MV-4-11 (cell line): ENCODE measurements around the gene ZSCAN31.
"Not testable (repeated sequence)": the region's sequence is repeated elsewhere in the genome, so short reads cannot be mapped to it uniquely, and the experiment has no call there.

Source experiments
- DNase-seq: peaks from one replicate; lab custom pipeline; 2025; lab: John Stamatoyannopoulos, UW

Gene ZSCAN31

GRCh38 chr6:28335564-28336283 is at the start of gene ZSCAN31:
Gene ZSCAN31, minus strand, starts transcription at chr6:28336148. Its CDS starts 6,465 bp downstream, at chr6:28329683.
- peak; percentile 99 for DNase-seq

DNA sequence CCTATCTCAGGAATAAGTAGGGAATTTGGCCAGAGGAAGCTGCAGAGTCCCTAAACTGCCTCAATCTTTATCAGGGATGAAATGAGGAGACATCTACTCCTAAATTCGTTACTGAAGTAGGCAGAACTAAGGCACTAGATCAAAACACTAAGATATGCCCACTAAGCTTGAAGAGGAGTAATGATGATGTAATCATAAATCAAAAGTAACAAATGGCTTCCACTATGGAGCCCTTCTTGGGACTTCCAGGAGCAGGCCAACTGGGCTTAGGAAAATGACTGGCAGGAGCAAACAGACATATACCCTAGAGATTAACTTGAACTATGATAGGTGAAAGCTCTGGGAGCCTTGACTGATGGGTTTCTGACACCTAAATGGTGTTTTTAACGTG is 48.2 kb upstream of the ZSCAN31 start:
- no peak for DNase-seq

DNA sequence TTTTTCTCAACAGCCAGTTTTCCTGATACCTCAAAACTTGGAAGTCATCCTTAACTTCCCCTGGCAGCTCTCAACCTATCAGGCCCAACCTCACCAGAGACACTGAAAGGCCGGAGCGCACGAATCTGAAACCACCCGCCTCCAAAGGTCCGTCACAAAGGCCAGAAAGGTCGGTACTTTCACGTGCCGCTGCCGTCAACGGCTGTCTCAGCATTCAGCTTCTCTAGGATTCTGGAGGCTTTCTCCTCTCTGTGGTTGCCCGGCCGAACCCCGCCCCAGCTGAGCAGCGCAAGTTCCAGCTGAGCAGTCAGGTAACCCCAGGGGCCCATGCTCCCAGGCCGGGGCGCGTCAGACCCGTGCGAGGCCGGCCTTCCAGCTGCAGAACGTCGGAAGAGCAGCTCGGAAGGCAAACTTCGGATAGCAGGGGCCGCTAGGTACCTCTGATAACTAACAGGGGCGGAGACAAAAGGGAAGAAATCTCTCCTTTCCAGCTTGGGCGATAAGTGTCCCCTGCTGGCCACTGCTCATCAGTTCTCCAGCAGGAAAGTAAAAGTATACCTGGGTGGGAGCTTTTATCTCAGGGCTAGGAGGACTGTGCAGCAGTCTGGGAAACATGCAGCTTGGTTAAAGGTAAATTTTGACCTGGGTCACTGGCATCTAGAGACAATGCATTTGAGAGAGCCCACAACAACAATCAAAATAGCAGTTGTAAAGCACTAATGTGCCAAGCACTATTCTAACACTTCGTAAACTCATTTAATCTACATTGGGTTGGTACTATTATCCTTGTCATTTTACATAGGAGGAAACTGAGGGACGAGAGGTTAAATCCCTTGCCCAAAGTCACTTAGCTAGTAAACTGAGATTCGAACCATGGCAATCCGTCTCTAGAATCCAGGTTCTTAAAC is 47.5 kb upstream of the ZSCAN31 start:
- DNase-seq, result no peak

DNA sequence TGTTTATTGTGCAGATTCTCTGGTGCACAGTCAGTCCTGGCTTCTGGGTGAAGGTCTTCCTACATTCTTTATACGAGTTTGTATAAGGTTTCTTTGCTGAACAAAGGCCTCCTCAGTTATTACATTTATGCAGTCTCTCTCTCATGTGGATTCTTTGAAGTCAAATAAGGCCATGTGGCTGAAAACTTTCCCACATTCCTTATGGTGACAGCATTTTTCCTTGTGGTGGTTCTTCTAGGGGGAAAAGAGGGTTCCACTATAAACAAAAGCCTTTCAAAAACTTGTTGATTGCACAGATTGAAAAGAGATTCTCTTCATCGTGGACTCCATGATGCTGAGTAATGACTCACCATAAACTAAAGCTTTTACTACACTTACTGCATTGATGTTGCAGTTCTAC is 44.4 kb upstream of the ZSCAN31 start:
- DNase-seq, result no peak

- no peak for DNase-seq
Observed at GRCh38 chr6:28378644-28379043, 42.7 kb upstream of the ZSCAN31 start.

GRCh38 chr6:28377879-28378278 is 41.9 kb upstream of the ZSCAN31 start:
- DNase-seq, result no peak

DNA sequence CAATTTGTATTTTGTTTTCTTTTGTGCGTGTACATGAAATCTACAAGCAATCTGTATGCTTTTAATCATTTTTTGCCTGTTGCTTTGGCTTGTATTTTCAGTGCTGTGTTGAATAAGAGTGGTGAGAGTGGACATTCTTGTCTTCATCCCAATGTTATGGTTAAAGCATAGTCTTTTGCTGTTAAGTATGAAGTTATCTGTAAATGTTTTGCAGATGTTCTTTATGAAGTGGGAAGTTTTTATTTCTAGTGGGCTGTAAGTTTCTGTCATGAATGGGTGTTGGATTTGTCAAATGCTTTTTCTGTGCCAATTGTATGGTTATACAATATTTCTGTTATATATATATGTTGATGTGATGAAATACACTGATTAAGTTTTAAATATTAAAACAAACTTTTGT is 38.0 kb upstream of the ZSCAN31 start:
- DNase-seq, result no peak

- no peak for DNase-seq
Observed at GRCh38 chr6:28371706-28372451, 35.9 kb upstream of the ZSCAN31 start.

GRCh38 chr6:28371280-28371679 is 35.3 kb upstream of the ZSCAN31 start:
- no peak for DNase-seq

GRCh38 chr6:28370440-28370839 is 34.5 kb upstream of the ZSCAN31 start:
- no peak for DNase-seq

- no peak for DNase-seq
Observed at GRCh38 chr6:28369463-28369862, 33.5 kb upstream of the ZSCAN31 start.

- DNase-seq, result peak; percentile 96
Observed at GRCh38 chr6:28368522-28368921, 32.6 kb upstream of the ZSCAN31 start.

- DNase-seq, result not testable (repeated sequence)
Observed at GRCh38 chr6:28365590-28365989, 29.6 kb upstream of the ZSCAN31 start.

DNA sequence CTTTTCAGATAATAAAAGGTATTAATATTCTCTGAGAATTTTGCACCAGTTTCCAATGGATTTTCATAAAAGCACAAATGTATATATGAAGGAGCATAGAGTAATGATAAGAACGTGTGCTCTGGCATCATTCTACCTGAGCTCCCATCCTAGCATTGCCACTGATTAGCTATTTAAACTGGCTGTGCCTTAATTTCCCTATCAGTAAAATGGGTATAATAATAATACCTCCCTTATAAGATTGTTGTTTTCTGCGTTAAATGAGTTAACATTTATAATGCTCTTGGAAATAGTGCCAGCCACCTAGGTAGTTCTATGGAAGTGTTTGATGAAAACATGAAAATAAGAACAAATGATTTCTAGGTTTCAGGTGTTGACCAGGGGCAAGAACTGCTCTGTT is 25.0 kb upstream of the ZSCAN31 start:
- DNase-seq, result no peak

GRCh38 chr6:28359562-28359961 is 23.6 kb upstream of the ZSCAN31 start:
- DNase-seq, result not testable (repeated sequence)

GRCh38 chr6:28357036-28357435 is 21.1 kb upstream of the ZSCAN31 start:
- DNase-seq, result no peak

DNA sequence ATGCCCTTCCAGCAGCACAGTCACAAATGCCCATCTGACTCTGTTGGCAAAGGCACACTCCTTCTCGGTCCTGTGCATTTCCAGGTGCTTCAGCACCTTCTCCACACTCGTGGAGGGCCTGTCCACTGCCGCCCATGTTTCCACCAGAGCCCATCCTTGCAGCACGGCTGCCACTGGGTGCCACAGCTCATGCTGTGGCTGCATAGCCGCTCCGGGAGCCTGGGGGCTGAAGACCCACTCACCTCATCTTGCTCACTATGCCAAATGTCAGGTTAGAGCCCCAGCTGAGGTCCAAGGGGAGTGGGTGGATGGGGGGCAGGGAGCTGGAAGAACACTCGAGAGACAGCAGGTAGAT is 20.7 kb upstream of the ZSCAN31 start:
- DNase-seq, result no peak

DNA sequence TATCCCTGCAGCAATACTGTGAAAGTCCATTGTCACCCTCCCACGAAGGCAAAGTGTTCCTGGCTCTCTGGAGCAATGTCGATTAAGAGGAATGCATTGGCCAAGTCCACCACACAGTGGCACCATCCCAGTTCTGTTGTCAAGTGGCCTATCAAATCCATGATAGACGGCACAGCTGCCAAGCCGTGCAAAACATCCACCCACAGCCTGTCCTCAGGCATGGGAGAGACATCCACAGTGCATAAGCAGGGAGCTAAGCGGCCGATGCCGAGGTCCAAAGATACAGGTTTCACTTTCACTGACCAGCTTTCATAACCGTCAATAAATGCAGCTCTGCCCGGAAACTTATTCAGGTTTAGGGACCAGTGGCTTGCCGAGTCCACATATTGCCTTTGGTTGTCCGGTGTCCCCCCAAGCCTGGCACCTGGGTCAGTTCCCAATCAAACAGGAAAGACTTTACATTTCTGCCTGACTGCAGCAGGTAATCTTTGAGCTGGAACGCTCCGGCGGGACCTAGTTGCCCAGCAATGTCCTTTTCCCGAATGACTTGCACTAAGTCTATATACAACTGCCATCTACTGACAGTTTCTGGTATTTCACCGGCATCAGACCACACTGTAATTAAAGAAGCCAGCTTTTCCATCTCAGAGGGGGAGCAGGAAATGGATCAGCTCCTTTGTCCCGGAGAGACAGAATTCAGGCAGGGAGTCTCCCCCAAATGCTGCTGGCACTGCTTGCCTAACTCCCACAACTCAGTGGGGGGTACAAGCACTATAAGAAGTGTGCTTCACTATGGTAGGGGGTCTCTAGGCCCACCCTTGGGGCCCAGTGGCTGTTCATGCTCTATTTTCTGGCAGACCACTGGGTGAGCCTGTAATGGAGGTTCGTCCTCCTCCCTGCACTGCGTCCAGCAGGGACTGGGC is 20.1 kb upstream of the ZSCAN31 start:
- peak; percentile 71 for DNase-seq

- no peak for DNase-seq
Observed at GRCh38 chr6:28354688-28355554, 19.0 kb upstream of the ZSCAN31 start.

DNA sequence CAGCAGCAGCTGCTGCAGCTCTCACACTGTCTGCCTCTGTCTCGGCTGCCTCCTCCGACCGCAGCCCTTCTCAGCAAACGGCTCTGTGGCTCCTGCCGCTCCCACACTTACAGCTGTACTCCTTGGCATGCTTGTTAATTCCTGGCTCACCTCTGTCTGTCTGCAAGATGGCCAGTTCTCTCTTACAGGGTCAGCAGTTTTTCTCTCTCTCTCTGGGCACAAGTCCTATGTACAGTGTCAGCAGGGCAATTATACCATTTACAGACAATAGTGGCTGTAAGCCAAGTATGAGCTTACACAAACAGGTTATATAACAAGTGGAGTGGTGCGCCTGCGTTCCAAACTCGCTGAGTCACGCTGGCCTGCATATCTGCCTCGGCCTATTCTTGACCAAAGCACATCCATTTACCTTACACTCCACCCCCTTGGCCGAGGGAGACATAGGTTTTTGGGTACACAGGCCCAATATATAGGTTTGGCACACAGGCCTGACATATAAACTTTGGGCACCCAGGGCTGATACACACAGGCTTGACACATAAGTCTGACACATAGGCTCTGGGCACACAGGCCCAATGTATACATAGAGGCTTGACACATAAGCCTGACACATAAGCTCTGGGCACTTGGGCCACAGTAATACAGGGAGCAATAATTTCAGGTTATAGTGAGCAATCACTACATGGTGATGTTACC is 18.2 kb upstream of the ZSCAN31 start:
- DNase-seq, result no peak
